Activated CD4-positive, alpha-beta T cell treated with anti-CD3 and anti-CD28 coated beads for 1 hour (primary cell): Measurements from ENCODE around the gene RETREG2.
A peak's percentile ranks its signal among the peaks of the same experiment; 100 is the strongest.

Source experiments
- DNase-seq: peaks from one replicate; pipeline ENCODE4 v3.0.0-alpha.2; 2020

RETREG2 gene

DNA sequence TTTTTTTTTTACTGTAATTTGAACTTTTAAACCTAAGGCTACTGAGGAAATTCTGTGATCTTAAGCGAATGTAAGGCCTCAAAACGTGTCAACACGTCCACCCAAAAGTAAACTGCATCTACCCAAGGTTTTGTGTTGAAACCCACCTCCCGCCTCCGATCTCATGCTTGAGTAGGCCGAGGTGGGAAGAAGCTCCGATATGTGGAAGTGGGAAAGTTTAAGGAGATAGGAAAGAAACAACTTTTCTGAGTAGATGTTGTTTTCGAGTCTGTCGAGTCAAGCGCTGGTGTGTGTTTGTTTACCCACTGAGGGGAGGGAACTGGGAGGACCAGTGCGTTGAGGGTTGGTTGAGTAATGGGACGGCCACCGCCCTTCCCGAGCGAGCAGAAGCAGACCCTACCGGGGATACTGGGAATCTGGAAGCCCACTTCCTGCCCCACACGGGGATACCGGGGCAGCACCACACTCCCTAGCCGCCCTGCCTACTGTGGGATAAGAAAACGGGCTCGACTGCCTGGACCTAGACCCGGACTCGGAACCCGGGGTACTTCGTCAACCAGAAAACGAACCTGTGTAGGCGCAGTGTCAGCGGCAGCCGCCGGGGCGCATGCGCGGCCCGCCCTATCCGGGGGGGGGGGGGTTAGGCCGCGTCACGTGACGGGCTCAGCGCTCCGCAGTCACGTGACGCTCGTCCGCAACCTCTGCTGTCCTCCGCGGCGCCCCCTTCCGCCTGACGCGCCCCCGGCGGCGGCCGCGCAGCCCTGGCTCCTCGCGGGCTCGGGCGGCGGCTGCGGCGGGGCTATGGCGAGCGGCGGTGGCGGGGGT is at the start of gene RETREG2:
TSS of gene RETREG2 (plus strand) at position 724 of the 825 bp plus-strand sequence. CDS start at position 802, 78 bp downstream.
- peak; percentile 72 for DNase-seq

- DNase-seq = no peak
Measured at GRCh38 chr2:219128396-219128795, 49.7 kb upstream of the RETREG2 start.

GRCh38 chr2:219129589-219129988 is 48.5 kb upstream of the RETREG2 start:
- DNase-seq = no peak

- DNase-seq = no peak
Measured at GRCh38 chr2:219131327-219131726, 46.7 kb upstream of the RETREG2 start.

DNA sequence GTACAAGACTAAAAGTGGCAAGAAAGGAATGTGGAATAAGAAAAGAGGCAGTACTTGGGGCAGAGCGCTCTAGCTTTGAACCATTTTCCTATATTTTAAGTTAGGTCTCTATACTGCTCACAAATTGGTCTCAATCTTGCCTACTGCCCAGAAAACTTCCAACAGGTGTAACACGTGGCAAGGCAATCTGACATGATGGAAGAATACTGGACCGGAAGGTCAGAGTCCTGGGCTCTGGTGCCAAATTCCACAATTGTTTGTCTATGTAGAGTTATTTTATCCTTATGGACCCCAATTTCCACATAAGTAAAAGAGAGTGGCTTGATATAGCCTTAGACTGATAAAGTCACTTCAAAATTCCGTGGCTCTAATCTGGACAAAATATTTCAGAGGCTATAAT is 46.3 kb upstream of the RETREG2 start:
- no peak for DNase-seq

- no peak for DNase-seq
Measured at GRCh38 chr2:219133976-219134375, 44.1 kb upstream of the RETREG2 start.

GRCh38 chr2:219140722-219141121 is 37.4 kb upstream of the RETREG2 start:
- no peak for DNase-seq

- no peak for DNase-seq
Measured at GRCh38 chr2:219142329-219142728, 35.7 kb upstream of the RETREG2 start.

DNA sequence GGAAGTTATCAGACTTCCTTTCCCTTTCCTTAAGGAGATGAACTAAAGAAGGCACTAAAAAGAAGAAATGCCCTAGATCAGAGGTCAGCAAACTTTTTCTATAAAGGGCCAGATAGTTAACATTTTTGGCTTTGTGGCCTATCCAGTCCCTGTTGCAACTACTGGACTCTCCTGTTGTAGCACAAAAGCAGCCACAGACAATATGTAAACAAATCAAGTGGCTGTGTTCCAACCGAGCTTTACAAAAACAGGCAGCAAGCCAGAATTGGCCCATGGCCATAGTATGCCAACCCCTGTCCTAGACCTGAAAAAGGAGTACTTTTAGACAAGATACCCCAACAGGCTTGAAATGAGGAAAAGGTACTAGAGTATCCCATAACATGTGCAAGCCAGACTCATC is 28.4 kb upstream of the RETREG2 start:
- no peak for DNase-seq

GRCh38 chr2:219155054-219155644 is 22.9 kb upstream of the RETREG2 start:
- DNase-seq = no peak

DNA sequence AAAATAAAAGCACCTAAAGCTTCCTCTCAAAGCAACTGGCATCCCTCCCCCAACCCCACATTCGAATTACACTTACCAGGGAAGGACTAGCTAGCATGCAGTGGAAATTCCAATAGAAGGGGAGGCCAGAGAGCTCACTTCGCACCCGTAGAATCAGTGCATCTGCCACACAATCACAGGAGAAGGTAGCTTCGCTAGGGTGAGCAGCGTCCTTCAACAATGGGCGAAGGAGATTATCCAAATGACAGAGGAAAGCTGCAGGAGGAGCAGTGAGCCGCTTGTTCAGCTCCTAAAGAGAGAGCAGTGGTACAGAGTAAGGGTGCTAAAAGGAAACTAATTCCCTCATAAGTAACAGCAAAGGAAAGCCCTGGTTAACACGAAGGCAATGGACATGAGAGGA is 20.7 kb upstream of the RETREG2 start:
- no peak for DNase-seq

- no peak for DNase-seq
Measured at GRCh38 chr2:219158025-219158424, 20.1 kb upstream of the RETREG2 start.

DNA sequence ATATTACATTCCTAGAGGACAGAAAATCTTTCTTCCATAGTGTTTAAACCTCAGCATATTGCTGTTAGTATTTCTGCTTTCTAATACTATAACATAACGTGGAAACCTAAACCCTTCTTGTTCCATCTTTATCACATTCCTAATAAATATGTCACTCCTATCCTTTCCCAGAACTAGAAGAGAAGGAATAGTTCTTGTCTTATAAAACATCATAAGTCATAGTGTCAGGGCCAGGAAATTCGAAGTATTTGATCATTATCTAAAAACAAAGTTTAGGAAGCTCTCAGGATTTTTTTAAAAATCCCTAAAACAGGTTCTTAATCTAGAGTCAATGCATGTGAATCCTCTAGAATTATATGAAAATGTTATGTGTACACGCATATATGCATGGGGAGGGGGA is 19.5 kb upstream of the RETREG2 start:
- DNase-seq = no peak

DNA sequence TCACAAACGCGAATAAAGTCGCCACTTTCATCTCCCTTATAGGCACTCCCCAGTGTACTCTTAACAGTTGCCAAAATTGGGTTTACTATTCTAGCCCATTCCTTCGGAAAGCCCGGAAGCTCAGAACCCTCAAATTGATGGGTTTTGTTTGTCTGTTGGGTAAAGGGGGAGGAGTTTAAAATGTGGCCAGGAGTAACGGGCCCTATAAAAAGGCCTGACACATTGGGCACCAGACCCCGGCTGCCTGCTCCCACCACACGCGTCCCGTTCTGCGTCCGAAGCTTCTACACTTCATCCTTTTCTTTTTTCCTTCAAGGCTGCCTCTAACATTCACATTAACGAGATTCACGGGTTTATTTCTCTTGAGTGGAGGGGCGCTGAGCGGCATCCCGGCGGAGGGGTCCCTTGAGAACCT is 18.3 kb upstream of the RETREG2 start:
- DNase-seq = no peak

DNA sequence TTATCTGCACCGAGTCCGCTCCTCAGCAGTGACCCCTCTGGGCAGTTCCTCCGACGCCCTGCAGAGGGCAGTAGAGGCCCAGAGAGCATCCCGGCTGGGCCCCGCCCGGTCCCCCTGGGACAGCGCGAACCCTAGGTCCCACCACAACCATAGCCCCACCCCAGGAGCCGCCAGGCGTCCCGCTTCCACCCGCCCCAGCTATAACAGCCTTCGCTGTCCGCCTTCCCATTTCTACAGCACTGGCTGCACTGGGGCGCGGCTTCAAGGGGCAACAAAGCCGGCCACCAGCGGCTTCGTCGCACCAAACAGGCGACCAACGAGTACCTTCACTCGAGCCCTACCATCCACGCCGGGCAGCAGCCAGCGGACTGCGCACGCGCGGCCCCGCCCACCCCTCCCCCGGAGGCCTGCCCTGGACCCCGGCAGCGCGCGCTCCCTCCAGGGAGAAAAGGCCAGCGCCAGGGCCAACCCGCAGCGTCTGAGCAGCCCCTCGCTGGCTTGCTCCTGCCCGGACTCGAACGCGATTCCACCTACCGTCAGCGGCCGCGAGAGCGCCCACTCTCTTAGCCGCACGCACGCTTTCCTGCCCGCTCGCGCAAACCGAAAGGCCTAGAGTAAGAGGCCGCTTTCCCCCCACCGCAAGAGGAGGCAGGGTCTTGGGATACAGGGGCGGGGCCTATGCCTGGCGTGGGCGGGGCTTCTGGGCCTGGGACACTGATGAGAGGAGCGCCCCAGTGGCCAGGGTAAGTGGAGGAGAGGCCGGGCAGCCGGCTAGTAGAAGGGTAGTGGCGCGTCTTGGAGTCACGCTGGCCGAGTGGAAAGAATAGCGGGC is 17.7 kb upstream of the RETREG2 start, which contains the start of gene NHEJ1:
TSS of gene NHEJ1 (minus strand) at position 630 of the 832 bp plus-strand sequence. CDS start 2,453 bp downstream, outside the sequence.
- DNase-seq = peak; percentile 86

- no peak for DNase-seq
Measured at GRCh38 chr2:219161097-219161496, 17.0 kb upstream of the RETREG2 start.

- no peak for DNase-seq
Measured at GRCh38 chr2:219163156-219163555, 14.9 kb upstream of the RETREG2 start.

- DNase-seq = no peak
Measured at GRCh38 chr2:219165058-219165911, 12.8 kb upstream of the RETREG2 start.

DNA sequence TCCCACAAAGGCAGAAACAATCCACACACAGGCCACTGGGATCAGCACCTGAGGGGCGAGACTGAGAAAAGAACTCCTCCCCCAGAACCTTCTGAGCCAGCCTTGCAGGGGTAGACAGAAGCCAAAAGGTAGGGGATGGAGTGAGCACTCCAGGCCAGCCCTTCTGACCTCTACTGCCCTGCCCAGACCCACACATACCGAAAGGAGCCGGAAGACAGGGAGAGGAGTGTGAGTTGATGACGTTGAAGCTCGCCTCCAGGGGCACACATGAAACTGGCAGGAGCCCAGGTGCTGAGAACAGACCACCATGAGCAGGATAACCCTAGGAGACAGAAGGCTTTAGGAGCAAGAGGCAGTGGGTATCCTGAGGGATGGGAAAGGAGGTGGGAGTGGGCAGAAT is 10.1 kb upstream of the RETREG2 start:
- no peak for DNase-seq

GRCh38 chr2:219168526-219168925 is 9.5 kb upstream of the RETREG2 start:
- DNase-seq = no peak

DNA sequence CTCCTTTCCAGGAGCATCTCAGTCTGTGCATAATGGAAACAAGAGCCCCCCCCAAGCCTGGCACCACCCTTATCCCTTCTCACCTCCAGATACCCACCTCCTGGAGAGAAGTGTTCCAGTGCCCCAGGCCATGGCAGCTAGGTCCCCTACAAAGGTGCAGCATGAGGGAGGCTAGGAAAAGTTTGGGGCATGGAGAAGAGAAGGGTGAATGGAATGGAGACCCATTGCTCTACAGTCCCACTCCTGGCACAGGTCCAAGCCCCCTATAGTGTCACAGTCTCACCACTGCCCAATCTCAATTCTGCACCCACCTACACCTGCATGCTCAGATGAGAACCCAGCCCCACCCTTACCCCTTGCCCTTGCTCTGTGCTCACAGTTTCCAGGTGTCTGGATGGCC is 9.1 kb upstream of the RETREG2 start:
- no peak for DNase-seq

DNA sequence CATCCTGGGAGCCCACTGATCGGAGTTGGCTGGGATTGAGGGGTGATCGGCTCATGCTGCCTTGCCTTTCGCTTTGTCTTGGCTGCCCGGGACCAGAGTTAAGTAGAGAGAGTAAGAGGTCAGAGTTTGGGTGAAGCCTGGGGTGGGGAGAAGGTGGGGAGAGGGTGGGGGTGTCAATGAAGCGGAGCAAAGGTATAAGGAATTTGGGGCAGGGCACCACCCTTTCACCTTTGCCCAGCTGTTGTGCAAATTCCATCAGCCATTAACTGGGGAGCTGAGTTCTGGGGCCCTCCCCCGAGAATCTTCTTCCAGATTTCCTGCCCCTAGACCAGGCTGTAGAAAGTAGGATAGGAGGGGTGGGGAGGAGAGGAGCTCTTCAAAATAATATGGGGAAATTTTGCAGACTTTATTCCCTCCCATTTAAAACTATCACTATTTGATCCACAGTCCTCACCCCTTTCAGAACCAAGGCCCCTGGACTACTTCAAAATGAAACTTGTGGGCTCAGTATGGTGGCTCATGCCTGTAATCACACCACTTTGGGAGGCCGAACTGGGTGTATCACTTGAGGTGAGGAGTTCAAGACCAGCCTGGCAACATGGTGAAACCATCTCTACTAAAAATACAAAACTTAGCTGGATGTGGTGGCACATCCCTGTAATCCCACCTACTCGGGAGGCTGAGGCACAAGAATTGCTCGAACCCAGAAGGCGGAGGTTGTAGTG is 8.0 kb upstream of the RETREG2 start, which contains the start of gene SLC23A3:
TSS of gene SLC23A3 (minus strand) at position 100 of the 725 bp plus-strand sequence. CDS start at position 55, 45 bp downstream.
- DNase-seq = no peak
